A673 (cell line): ENCODE results near the gene RTN4. TPM values are rescaled to one million over a fixed set of nuclear protein-coding genes. Genes with fewer than 3 reads are reported as not detected.

ENCODE experiments used
- BruUV-seq: library from RNA; stranded (reverse); fragments of 400-500 nt; replicated peaks from 2 replicates; lab custom pipeline; 2021; lab: Mats Ljungman, UMichigan
- CTCF ChIA-PET: fragments of 300-600 bp; sonication (Branson Sonifier 250); formaldehyde crosslinking; loops from one replicate; lab custom pipeline; 2022; ENCODE audit warnings: antibody characterized with exemption; lab: Charles Lee
- POLR2A ChIA-PET: fragments of 300-600 bp; sonication (Branson Sonifier 250); formaldehyde crosslinking; loops from one replicate; lab custom pipeline; 2022; ENCODE audit warnings: antibody characterized with exemption; ENCODE audit not compliant: low non-redundant PET; lab: Charles Lee
- DNase-seq: peaks from one replicate; pipeline ENCODE4 v3.0.0-alpha.2; 2015; ENCODE audit warnings: low spot score
- H3K27ac ChIP-seq: fragments of 200-600 bp; sonication (generic); 2 replicates; pipeline ENCODE4 v1.5.1; 2016; ENCODE audit warnings: mixed run types, low read depth, mild to moderate bottlenecking, mixed read lengths, antibody characterized with exemption, low read length; ENCODE audit not compliant: poor library complexity, severe bottlenecking
- H3K27me3 ChIP-seq: fragments of 200-600 bp; sonication (generic); replicated peaks from 2 replicates; pipeline ENCODE4 v1.6.1; 2017; ENCODE audit warnings: mixed run types, low read depth, mild to moderate bottlenecking, mixed read lengths, antibody characterized with exemption, low read length; ENCODE audit not compliant: insufficient read depth, poor library complexity
- H3K36me3 ChIP-seq: fragments of 200-600 bp; sonication (generic); 2 replicates; pipeline ENCODE4 v1.6.1; 2016; ENCODE audit warnings: mixed run types, mild to moderate bottlenecking, mixed read lengths, antibody characterized with exemption, low read length; ENCODE audit not compliant: insufficient read depth, poor library complexity, severe bottlenecking
- H3K4me1 ChIP-seq: fragments of 200-600 bp; sonication (generic); 2 replicates; pipeline ENCODE4 v1.6.1; 2017; ENCODE audit warnings: mixed run types, mild to moderate bottlenecking, mixed read lengths, antibody characterized with exemption, low read length; ENCODE audit not compliant: insufficient read depth, poor library complexity, severe bottlenecking
- H3K4me3 ChIP-seq: fragments of 200-600 bp; sonication (generic); 2 replicates; pipeline ENCODE4 v1.5.1; 2016; ENCODE audit warnings: low read depth, mixed run types, mild to moderate bottlenecking, mixed read lengths, low read length; ENCODE audit not compliant: poor library complexity, severe bottlenecking
- H3K9me3 ChIP-seq: fragments of 200-600 bp; sonication (generic); 2 replicates; pipeline ENCODE4 v1.6.1; 2016; ENCODE audit warnings: mixed run types, low read depth, mild to moderate bottlenecking, mixed read lengths, antibody characterized with exemption, low read length; ENCODE audit not compliant: poor library complexity, severe bottlenecking
- EZH2 ChIP-seq: fragments of 200-600 bp; sonication (generic); IDR thresholded peaks from 2 replicates; pipeline ENCODE4 v1.6.1; 2017; ENCODE audit warnings: borderline replicate concordance, low read depth, mild to moderate bottlenecking, mixed read lengths, antibody characterized with exemption, low read length; ENCODE audit not compliant: poor library complexity, severe bottlenecking
- intact Hi-C: fragments of 100-400 bp; cut with micrococcal nuclease; formaldehyde crosslinking; loops from one replicate; pipeline ENCODE4 v1.10.0; 2022; ENCODE audit not compliant: unreplicated experiment
- total RNA-seq: library from RNA; stranded (reverse); gene quantifications from 2 replicates; pipeline ENCODE4 v1.2.3, GENCODE V29; 2021
- TF ChIP-seq, protein P1 (sequence below): fragments of 300-800, 200-600 bp; sonication (generic); conservative IDR thresholded peaks from 2 replicates; pipeline ENCODE4 v1.5.1; 2017; ENCODE audit warnings: low read depth, mild to moderate bottlenecking, antibody characterized with exemption, low read length, moderate library complexity, mixed read lengths

RTN4 gene
- total RNA-seq, 1 experiment from 2014 or later, result 275 TPM

DNA sequence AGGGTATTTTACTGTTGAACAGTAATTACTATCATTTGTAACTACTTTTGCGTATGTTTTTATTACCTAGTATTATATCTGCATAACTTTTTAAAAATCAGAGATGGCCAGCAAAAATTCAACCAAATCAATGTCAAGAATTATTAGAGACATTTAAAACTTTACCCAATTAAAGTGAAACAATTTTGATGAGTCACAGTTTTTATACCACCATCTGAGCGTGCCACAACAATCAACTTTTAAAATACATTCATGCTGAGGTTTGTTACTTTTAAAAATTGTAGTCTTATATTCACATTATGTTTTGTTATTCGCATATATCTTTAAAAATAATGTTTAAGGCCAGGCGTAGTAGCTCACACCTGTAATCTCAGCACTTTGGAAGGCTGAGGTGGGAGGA lies 114.9 kb downstream of the RTN4 start:
- ChIA-PET POLR2A (no interaction called here), CTCF (no interaction called here)
- no TSS peak for BruUV-seq
- Histone ChIP-seq H3K4me3 (no peak overlapping the region), H3K9me3 (no peaks in the 10 kb centered on the region), H3K36me3 (no peaks in the 10 kb centered on the region), H3K4me1 (no peaks in the 10 kb centered on the region), H3K27ac (no peak overlapping the region), H3K27me3 (no peaks in the 10 kb centered on the region)
- intact Hi-C loops, result no loop called here
- TF ChIP-seq, protein P1, sequence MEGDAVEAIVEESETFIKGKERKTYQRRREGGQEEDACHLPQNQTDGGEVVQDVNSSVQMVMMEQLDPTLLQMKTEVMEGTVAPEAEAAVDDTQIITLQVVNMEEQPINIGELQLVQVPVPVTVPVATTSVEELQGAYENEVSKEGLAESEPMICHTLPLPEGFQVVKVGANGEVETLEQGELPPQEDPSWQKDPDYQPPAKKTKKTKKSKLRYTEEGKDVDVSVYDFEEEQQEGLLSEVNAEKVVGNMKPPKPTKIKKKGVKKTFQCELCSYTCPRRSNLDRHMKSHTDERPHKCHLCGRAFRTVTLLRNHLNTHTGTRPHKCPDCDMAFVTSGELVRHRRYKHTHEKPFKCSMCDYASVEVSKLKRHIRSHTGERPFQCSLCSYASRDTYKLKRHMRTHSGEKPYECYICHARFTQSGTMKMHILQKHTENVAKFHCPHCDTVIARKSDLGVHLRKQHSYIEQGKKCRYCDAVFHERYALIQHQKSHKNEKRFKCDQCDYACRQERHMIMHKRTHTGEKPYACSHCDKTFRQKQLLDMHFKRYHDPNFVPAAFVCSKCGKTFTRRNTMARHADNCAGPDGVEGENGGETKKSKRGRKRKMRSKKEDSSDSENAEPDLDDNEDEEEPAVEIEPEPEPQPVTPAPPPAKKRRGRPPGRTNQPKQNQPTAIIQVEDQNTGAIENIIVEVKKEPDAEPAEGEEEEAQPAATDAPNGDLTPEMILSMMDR, result no peak
- no peak for TF ChIP-seq EZH2
- DNase-seq, result no peak

DNA sequence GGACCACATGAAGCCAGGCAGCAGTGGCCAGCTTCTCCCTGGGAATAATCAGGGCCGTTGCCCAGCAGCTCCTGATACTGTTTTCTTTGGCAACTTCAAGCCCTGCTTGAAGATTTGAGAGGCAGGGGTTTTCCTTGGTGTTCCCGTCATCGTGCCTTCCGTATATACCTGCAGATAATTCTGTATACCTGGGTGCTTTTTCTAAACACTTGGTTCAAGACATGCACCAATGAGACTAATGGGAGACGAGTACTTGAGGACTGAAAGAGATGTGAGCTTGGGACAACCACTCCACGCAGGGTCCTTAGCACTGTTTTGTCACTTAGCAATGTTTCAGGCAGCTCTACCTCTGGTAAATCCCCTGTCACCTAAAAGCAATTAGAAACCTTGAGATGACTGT lies 118.8 kb downstream of the RTN4 start:
- H3K4me3 ChIP-seq, result no peak overlapping the region
- DNase-seq, result no peak
- H3K27me3 ChIP-seq, result no peaks in the 10 kb centered on the region
- TF ChIP-seq, protein P1, result no peak
- TF ChIP-seq EZH2, result no peak
- intact Hi-C loops, result no loop called here
- no peaks in the 10 kb centered on the region for H3K36me3 ChIP-seq
- no peaks in the 10 kb centered on the region for H3K9me3 ChIP-seq
- no TSS peak for BruUV-seq
- ChIA-PET POLR2A (no interaction called here), CTCF (no interaction called here)
- no peak overlapping the region for H3K27ac ChIP-seq
- H3K4me1 ChIP-seq, result no peaks in the 10 kb centered on the region

DNA sequence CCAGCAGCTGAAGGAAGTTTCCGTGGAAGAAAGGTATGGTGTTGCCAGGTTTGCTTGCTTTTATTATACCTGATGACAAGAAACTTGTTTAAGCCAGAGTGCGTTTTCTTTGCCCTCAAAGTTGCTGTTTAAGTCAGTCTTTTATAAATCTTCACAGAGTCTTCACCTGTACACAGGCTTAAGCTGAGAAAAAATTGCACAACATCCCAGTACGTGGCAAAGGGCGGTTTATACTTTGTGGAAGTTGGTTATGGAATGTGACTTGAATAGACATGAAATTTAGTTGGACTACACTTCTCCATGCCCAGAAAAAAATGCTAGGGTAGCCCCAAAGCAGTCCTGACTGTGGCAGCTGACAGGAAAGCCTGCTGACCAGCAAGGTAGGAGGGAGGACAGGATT lies 121.5 kb downstream of the RTN4 start:
- H3K27me3 ChIP-seq, result no peaks in the 10 kb centered on the region
- no peaks in the 10 kb centered on the region for H3K36me3 ChIP-seq
- H3K4me1 ChIP-seq, result no peaks in the 10 kb centered on the region
- ChIA-PET CTCF (no interaction called here), POLR2A (no interaction called here)
- TF ChIP-seq, protein P1, result no peak
- no peak for TF ChIP-seq EZH2
- H3K4me3 ChIP-seq, result no peak overlapping the region
- intact Hi-C loops, result no loop called here
- no TSS peak for BruUV-seq
- DNase-seq, result no peak
- no peaks in the 10 kb centered on the region for H3K9me3 ChIP-seq
- no peak overlapping the region for H3K27ac ChIP-seq
